D721Med (cell line): ENCODE measurements around the gene PAPPA.

ENCODE experiments used
- DNase-seq: peaks from one replicate; pipeline ENCODE4 v3.0.0; 2011; ENCODE audit warnings: low spot score; ENCODE audit not compliant: insufficient read length
- FAIRE-seq: peaks from 2 replicates; lab custom pipeline; 2011; peaks lifted over from hg19 to GRCh38; lab: Jason Lieb, UNC
- TF ChIP-seq, protein P1 (sequence below): IDR thresholded peaks from 2 replicates; pipeline ENCODE4 v1.5.1; 2012; ENCODE audit warnings: mild to moderate bottlenecking, control low read depth; ENCODE audit not compliant: insufficient read depth; ENCODE audit errors: missing control alignments

The PAPPA gene

DNA sequence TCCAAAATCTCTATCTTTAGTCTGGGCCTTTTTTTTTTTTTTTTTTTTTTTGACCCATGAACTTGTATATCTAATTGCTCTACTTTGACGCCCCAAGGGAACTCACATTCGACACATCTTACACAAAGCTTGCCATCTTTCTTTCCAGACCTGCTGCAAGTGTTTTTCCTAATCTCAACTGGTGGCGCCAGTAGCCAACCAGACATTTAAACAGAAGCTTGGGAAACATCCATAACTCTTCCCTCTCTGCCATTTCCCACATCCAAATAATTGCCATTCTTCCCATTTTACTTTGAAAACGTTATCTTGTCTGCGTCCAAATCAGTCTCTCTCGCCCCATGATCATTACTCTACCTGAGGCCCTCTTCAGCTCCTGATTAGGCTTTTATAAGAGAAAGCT is 130.9 kb downstream of the PAPPA start:
- DNase-seq (no peak), FAIRE-seq (no peak)
- TF ChIP-seq, protein P1, sequence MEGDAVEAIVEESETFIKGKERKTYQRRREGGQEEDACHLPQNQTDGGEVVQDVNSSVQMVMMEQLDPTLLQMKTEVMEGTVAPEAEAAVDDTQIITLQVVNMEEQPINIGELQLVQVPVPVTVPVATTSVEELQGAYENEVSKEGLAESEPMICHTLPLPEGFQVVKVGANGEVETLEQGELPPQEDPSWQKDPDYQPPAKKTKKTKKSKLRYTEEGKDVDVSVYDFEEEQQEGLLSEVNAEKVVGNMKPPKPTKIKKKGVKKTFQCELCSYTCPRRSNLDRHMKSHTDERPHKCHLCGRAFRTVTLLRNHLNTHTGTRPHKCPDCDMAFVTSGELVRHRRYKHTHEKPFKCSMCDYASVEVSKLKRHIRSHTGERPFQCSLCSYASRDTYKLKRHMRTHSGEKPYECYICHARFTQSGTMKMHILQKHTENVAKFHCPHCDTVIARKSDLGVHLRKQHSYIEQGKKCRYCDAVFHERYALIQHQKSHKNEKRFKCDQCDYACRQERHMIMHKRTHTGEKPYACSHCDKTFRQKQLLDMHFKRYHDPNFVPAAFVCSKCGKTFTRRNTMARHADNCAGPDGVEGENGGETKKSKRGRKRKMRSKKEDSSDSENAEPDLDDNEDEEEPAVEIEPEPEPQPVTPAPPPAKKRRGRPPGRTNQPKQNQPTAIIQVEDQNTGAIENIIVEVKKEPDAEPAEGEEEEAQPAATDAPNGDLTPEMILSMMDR: peak; percentile 6

DNA sequence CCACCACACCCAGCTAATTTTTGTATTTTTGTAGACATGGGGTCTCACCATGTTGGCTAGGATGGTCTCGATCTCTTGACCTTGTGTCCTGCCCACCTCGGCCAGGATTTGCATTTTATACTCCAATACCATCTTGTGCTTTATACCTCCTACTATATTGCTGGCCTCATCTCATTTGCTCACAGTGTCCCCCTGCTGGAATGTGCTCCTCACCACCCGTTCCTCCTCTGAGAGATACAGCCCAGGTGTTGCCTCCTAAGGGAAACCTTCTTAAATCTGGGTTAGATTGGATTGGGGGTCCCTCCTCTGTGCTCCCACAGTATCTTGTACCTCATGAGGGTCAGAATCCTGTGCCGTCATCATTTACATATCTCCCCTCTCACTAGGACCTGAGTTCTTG is 131.7 kb downstream of the PAPPA start:
- no peak for DNase-seq
- TF ChIP-seq, protein P1: no peak
- FAIRE-seq: no peak

DNA sequence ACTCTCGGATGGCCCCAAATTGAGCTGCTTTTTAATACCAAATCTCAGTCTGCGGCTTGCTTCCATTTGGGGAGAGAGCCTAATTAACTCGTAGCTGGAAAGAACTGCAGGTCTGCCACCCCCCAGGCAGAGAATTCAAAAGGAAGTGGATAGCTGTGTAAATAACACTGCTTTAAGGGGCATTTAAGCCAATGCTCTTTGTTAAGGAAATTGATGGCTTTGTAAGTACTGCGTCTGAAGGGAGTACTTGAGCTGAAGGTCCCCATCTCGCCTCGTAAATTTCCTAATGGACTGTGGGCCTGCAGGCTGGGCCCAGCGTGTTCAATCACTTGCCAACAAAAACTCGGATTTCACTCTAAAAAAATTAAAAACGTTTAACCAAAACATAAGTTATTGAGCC is 132.7 kb downstream of the PAPPA start:
- DNase-seq (no peak), FAIRE-seq (no peak)
- TF ChIP-seq, protein P1: no peak

DNA sequence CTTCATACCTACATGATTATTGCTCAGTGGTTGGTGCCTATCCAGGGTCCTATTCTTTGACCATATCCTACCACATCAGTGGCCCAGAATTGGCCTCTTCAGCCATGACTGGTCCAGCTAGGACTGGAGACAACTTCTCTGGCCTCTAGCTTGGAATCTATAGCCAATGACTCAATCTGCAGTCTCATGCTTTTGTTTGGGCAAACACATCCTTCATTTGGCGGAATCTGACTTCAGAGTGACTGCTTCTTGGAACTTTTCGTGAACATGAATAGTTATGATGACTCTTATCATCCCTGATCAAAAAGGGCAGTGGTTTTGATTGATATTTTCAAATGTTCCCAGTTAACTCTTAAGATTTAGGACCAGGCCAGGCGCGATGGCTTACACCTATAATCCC is 134.1 kb downstream of the PAPPA start:
- DNase-seq: no peak
- TF ChIP-seq, protein P1: no peak
- no peak for FAIRE-seq

- no peak for DNase-seq
- no peak for FAIRE-seq
- TF ChIP-seq, protein P1: no peak
These were observed 135.1 kb downstream of the PAPPA start for GRCh38 chr9:116288658-116289057.

- DNase-seq (no peak), FAIRE-seq (no peak)
- TF ChIP-seq, protein P1: no peak
These were observed 143.8 kb downstream of the PAPPA start for GRCh38 chr9:116297346-116297745.

DNA sequence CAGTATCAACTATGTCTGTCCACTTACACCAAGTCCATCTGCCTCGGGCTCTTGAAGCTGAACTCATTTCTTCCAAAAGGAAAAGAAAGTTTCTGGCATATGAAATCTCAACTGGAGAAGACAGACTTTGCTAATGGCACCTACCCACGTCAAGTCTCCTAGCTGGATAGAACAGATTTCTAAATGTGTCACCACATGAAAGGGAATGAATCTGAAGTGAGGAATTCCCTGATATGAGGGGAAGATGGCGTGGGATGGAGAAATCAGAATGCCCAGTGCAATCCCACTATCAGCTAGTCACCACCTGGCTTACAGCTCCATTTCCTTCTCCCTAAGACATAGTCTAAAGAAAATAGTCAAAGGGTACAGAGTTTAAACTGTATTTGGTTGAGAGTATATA is 144.7 kb downstream of the PAPPA start:
- TF ChIP-seq, protein P1: no peak
- FAIRE-seq: no peak
- DNase-seq: no peak
